Measurements from ENCODE around the gene OSBP2. TPM values are rescaled to one million over a fixed set of nuclear protein-coding genes. Genes with fewer than 3 reads are reported as not detected.

OSBP2 gene
- polyA plus RNA-seq, 12 donors = 4.0 to 26.3 (median 5.6) TPM; not detected in 1

GRCh38 chr22:30804626-30805025 is 110.0 kb downstream of the OSBP2 start:
- DNase-seq = no peak

- DNase-seq = no peak
Observed at GRCh38 chr22:30806391-30806861, 111.8 kb downstream of the OSBP2 start.

DNA sequence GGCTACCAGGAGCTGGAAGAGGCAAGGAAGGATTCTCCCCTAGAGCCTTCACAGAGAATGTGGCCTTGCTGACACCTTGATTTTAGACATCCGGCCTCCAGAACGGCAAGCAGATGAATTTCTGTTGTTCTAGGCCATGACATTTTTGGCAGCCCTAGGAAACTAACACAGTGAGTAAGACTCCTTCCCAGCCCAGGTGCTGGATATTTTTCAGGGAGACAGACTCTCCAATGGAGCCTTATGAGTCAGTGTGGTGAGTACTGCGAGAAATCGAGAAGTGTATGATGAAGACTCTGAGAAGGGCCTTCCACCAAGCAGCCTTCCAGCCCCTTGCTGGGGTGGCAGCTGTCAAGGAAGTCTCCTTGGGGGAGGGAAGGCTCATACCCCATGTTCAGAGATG is 114.4 kb downstream of the OSBP2 start:
- DNase-seq = no peak

- no peak for DNase-seq
Observed at GRCh38 chr22:30810105-30810504, 115.4 kb downstream of the OSBP2 start.

DNA sequence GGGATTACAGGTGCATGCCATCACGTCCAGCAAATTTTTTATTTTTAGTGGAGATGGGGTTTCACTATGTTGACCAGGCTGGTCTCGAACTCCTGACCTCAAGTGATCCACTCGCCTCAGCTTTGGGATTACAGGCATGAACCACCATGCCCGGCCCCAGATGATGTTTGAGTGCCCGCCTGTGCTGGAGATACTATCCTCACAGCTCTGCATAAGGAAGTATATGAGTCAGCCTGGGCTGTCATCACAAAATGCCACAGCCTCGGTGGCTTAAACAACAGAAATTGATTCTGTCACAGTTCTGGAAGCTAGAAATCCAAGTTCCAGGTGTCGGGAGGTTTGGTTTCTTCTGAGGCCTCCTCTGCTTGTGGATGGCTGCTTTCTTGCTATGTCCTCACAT is 119.3 kb downstream of the OSBP2 start:
- DNase-seq = no peak

- DNase-seq = no peak
Observed at GRCh38 chr22:30816413-30816812, 121.7 kb downstream of the OSBP2 start.

DNA sequence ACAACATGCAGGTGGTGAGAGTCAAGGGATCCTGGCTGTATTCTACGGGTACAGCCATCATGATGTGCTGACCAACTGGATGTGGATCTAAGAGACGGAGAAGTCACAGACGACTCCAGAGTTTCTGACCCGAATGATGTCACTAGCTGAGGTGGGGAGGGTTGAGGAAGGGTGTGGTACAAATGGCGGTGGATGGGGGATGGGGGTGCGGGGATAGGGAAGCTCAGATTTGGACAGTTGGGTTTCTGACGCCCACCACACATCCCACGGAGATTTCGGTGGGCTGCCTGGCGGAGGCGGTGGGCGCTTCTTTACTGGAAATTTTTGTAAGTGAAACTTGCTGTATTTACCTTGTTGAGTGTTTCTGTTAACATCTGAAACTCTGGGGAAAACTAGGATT is 126.7 kb downstream of the OSBP2 start:
- no peak for DNase-seq

DNA sequence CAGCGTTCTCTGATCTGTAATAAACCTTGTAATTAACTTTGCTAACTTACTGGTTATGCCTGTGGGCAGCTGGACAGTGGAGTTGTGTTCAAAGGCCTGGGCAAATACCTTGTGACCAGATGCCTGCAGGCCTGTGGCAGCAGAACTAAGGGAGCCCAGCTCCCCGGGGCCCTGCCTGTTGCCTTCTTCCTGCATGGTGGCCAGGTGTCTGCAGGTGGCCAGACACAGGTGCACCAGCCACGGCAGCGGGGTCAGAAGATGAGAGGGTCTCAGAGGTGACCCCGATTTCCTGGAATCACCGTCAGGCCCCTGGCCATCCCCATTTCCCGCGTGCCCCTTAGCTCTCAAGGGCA is 127.2 kb downstream of the OSBP2 start:
- no peak for DNase-seq

- DNase-seq = no peak
Observed at GRCh38 chr22:30822216-30823014, 127.7 kb downstream of the OSBP2 start.

GRCh38 chr22:30823015-30823370 is 128.3 kb downstream of the OSBP2 start:
- DNase-seq = no peak

GRCh38 chr22:30824096-30824495 is 129.4 kb downstream of the OSBP2 start:
- no peak for DNase-seq

- DNase-seq = no peak
Observed at GRCh38 chr22:30824711-30825110, 130.0 kb downstream of the OSBP2 start.

GRCh38 chr22:30825711-30826505 is 131.2 kb downstream of the OSBP2 start:
- no peak for DNase-seq

- no peak for DNase-seq
Observed at GRCh38 chr22:30826670-30827355, 132.1 kb downstream of the OSBP2 start.

DNA sequence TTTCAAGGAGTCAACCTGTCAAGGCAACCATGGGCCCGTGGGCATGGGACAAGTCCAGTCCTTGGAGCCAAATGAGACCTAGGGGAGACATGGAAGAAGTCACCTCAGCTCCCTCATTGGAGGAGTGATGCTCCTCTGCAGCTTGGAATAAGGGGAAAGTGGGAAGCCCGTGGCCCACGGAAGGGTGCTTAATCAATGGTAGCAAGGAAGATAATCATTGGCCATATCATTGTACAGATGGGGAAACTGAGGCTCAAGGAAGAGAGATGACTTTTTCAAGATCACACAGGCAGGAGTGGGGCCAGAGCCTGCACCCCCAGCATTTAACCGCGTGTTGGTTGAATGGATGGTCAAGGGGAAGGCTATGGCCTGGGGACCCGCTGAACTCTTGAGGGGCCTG is 133.0 kb downstream of the OSBP2 start:
- DNase-seq = no peak

- DNase-seq = no peak
Observed at GRCh38 chr22:30828187-30829155, 133.8 kb downstream of the OSBP2 start.

GRCh38 chr22:30829901-30830550 is 135.4 kb downstream of the OSBP2 start:
- DNase-seq = no peak

GRCh38 chr22:30830907-30831306 is 136.2 kb downstream of the OSBP2 start:
- no peak for DNase-seq

DNA sequence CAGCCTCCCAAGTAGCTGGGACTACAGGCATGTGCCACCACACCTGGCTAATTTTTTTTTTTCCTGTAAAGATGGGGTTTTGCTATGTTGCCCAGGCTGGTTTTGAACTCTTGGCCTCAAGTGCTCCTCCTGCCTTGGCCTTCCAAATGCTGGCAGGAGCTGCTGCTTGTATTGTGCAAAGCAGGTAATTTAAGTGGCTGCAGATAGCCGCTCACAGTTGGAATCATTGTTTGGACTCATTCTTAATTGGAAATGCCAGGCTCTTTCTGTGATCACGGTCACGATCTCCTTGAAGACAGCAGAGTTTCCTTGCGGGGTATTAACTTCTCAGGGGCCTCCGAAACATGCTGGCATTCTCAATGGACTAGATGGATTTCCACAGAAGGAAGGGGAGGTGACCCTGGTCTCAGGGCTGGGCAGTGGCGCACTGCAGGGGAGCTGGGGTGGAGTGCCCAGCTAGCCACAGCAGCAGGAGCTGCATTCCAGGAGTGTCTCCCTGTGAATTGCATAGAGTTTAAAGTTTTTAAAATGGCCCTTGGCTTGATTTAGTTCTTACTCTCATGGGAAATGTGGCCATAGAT is 137.8 kb downstream of the OSBP2 start:
- no peak for DNase-seq

- no peak for DNase-seq
Observed at GRCh38 chr22:30833322-30833721, 138.6 kb downstream of the OSBP2 start.

All from muscle of arm (tissue), 12 donors.